ENCODE results near the gene UGP2.
"Not testable (repeated sequence)": the region's sequence is repeated elsewhere in the genome, so short reads cannot be mapped to it uniquely, and the experiment has no call there.

Gene UGP2

DNA sequence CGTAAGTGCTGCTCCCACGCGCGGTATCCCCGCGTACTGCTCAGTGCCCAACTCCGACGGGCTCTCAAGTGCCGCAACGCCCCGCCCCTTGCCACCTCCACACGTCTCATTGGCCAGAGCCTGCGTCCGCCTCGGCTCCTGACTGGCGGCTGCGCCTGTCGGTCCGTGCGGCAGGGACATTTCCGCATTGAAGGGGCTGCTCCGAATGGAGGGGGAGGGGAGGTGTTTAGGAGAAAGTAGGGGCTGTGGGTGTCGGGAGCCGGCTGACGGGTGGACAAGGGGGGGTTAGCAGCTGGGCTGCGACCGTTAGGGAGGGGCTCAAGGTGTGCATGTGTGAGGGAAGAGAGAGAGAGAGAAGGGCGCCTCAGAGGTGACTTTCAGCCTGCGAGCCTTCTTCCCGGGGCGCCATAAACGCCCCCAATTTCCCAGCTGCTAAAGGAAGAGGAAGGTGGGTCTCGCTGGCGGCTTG is 877 bp upstream of the UGP2 start:
- peak; percentile 99 for DNase-seq

DNA sequence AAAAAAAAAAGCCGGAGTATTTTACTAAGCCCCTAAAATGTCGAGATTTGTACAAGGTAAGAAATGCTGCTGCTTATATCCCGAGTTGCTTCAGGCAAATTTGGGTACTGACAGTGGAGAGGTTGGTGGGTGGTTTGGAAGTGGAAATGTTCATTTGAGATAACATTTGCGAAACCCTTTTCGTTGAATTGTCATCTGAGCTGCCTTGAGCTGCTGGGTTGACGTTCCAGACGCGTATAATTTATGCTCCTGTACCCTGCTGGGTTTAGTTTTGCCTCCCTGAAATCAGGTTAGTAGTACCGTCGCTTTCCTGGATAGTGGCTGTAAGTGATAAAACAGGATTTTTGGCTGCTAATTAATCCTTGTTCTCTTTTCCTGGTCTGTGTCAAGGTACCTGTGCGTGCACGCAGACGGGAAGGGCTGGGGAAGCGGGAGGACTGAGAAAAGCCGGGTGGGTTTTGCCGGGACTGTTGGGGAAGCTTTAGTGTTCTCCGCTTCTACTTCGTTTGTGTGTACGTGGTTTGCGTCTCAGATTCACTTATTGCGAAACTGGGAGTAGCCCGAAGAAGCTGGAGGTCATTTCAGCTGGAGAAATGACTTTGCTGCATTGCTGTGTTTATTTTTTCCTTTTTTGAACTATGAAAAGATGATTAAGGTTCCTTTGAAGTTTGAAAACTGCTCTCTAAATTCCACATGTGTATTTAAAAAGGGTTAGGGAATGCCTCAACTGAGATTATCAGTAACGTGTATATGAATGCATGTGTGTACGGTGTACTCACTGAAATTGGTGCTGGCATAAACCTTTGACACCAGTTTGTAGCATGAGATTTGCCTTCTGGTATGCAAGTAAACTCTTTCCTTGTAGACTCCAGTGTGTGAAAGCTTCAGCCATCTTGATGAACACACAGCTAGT is 709 bp downstream of the UGP2 start:
- DNase-seq: peak; percentile 23 to 69 (median 56)

DNA sequence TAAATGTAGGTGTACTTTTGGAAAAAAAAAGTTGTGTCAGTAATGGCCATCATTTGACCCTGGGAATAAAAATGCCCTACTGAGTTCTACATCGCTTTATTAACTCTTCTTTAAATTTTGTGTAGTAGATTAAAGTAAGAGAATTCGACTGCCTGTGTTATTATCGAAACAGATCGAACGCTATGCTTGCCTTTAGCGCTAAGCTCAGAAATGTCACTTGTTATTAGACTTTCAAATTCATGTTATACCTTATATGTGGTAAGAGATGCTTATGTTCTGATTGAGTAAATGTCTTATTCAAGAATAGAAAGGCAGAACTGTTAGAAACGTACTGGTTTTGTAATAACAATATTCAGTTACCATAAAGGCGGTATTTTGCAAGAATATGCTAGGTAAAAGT is 1.4 kb downstream of the UGP2 start:
- no peak for DNase-seq

DNA sequence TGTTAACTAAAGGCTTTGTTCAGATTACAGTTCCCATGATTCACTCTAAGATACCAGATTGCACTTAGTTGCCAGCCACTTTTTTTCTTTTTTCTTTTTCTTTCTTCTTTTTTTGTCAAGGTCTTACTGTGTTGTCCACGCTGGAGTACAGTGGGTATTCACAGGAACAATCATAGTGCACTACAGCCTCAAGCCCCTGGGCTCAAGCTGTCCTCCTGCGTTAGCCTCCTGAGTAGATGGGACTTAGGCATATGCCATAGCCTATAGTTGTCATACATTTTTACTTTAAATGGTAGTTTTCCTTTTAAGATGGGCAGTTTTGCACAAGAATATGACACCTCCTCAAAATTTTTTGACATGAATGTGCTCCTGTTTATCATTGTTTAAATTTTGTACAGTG is 2.1 kb downstream of the UGP2 start:
- no peak for DNase-seq

DNA sequence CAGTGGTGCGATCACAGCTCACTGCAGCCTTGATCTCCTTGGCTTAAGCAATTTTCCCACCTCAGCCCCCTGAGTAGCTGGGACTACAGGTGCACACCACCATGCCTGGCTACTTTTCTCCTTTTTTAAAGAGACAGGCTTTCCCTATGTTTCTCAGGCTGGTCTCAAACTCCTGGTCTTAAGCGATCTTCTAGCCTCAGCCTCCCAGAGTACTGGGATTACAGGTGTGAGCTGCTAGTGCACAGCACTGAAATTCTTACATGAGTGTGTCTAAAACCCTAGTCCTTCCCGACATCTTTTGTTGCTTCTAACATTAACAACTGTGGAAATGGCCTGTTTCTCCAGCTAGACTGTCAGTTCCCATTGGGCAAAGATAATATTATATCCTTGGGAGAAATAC is 2.9 kb downstream of the UGP2 start:
- no peak for DNase-seq

DNA sequence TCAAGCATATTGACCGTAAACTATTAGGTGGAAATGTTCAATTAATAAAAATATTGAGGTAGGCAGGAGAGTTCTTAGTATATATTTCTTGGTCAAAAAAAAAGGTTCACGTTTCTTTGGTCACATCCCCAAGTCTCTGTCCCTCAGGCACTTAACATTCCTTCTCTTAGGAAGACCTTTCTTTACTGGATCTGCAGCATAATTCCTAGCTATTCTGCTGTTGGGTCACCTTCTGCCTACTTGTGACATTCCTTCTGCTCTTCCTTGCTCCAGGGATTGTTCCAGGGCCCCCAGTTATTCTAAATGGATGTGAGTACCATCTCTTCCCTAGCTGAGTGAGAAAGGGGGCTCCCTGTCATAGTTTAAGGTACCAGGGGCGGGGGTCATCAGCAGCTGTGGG is 4.2 kb downstream of the UGP2 start:
- no peak for DNase-seq

DNA sequence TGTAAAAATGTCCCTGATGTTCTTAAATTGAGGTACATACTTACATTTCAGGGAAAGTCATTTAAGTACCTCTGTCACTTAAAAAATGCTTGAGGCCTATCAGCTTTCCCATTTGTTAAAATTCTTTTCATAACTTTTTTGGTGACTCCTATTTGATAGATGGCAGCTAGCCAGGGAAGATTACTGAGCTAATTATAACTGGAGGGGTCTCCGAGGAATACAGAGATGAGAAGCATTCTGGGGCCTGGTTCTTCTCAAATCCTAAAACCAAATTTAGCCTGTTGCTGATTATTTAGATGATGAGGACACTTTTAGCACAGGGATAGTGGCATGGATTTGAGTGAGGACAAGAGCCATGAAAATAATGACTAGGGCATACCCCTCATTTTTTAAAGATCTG is 4.8 kb downstream of the UGP2 start:
- DNase-seq: no peak

DNA sequence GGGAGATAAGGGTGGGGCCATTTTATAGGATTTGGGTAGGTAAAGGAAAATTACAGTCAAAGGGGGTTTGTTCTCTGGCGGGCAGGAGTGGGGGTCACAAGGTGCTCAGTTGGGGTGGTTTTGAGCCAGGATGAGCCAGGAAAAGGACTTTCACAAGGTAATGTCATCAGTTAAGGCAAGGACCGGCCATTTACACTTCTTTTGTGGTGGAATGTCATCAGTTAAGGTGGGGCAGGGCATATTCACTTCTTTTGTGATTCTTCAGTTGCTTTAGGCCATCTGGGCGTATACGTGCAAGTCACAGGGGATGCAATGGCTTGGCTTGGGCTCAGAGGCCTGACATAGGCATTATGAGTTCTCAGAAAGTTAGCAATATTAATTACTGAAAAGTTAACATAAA is 5.9 kb downstream of the UGP2 start:
- DNase-seq: not testable (repeated sequence)

DNA sequence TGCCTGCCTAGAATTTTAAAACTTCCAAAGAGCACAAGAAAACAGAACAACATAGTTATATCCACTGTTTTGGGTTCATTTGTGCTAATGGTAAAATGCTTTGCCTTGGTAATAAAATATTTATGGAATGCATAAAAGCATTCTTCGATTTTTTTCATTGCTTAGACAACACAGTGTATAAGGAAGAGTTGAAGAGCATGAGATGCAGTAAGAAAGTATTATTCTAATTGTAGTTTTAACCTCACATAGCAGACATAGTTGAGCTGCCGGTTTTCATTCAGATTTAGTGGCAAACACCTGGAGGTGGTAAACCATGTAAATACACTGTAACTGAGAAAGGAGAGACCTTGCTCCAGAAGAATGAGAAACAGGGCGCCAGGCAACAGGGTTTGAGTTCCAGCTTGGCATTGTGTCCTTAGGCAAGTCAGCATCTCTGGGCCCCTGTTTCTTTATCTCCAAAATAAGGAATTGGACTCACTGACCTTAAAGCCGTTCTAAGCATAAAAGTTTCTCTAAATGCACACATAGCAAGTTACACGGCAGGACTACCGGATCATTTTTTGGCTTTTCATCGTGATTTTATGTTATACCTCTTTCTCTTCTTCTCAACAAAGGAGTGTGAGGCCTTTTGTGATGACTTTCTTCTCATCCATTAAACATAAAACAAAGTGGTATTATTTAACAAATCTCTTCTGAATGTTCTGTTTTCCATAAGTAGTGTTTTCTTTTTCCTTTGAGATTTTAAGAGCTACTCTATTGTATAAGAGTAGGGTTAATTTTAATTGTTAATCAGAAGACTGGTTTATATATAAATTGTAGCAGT is 7.9 kb downstream of the UGP2 start:
- no peak for DNase-seq

DNA sequence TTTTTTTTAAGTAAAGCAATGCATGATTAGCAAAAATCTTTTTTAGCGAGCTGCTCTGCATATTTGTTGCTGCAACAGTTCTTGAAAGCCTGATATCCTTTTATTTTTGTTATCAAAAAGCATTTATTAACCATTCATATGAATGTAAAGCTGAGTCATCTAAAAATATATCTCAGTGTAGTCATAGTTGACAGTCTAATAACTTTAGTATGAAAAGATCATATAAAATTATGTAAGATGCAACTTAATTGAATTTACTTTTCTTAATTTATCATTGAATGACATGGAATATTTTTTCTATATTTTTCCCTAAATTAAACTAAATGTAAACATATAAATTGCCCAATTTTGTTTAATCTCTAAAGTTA is 8.5 kb downstream of the UGP2 start:
- DNase-seq: no peak

DNA sequence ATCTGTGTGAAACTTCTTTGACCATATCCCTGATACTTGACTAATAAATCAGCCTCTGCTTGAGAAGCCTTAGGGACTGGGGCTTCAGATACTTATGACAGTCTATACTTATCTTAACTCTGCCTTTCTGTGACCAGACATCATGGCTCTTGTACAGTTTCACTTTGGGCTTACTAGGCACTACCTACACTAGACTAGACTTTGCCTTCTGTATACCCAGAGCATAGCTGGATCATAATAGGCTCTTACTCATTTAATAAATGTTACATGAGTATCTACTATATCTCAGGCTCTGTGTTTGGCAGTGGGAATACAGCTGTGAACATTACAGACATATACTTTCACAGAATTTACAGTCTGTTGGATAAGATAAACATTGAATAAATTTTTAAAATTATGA is 9.0 kb downstream of the UGP2 start:
- no peak for DNase-seq

DNA sequence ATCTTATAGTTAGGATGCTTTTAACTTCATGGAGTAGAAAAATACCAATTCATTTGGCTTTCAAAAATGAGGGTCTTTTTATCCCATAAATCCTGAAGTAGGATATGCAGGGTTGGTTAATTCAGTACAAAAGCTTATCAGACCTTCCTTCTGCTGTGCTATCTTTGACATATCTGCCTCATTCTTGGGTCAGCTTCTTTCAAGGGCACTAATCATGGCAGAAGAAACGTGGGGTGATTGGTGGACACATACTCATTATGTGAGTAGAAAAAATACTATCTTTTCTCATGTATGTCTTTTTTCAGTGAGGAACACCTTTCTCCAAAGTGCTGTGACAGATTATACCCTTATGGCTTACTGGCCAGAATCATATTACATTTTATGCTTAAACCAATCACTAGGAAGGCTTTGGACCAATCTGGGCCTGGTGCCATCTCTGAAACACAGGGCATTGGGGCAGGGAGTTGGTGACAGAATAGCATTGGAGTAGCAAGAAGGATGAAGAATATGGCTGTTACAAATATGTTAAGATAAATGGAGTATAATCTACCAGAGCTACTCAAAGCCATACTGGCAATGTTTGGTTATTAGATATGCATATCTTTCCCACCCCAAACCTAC is 10.1 kb downstream of the UGP2 start:
- DNase-seq: no peak

DNA sequence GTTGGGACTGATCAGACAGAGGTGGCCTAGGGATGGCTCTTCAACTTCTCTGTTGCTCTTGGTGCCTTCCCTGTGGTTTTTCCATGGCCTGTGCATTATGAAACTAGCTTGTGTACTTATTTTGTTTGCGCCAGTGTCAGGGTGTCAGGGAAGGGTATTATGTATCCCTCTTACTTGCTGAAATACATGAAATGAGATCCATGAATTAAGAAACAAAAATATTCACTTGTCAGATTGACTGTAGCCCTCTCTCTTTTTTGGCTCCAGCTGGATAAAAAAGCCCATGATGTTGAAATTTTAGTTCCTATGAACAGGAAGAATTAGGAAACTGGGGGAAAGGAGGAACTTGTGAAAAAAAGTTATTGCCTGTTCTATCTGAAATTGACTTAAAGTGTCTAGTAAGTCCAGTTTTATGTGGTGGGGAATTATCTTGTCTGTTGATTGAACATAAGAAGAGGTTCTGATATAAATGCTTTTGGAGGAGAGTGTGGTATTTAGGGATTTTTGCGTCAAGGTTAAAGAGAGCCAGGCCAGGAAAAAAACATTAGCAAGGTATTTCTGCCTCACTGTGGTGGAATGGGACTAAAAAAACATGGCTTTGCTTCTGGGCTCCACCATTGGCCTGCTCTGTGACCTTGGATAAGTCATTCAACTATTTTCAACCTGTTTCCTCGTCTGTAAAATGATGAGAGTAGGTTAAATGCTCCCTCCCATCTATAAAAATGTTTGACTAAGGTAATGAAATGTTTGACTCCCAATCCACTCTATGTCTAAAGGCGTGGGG is 12.0 kb downstream of the UGP2 start:
- peak; percentile 31 to 70 (median 54) for DNase-seq

DNA sequence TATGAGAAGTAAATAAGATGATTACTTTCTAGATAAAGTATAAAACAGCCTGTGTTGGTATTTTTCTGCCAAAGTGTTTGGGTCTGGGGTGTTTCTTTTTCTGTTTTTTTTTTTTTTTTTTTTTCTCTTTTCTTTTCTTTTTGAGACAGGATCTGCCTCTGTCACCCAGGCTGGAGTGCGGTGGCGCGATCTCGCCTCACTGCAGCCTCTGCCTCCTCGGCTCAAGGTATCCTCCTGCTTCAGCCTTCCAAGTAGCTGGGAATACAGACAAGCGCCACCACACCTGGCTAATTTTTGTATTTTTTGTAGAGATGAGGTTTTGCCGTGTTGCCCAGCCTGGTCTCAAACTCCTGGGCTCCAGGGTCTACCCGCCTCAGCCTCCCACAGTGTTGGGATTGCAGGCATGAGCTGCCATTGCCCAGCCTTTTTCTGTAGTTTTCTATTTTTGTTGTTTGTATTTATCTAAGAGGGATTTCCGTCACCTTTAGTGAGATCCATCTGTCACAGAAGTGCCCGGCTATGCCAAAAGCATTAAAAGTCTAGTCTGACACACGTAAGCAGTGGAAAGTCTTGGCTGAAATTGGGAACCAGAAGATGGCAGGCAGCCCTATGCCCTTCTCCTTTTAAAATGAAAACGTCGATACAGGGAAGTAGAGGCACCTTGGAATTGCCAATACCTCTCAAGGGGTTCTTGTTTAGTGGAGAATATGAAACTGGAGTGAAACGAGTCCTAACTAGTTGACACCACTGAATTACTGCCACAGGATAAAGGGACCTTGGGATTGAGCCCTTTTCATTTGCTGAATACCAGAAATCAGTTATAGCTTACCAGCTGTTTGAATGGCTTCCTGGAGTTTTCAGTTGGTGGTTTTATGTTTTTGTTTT is 14.0 kb downstream of the UGP2 start:
- DNase-seq: peak in 1 of 4 experiments; percentile 2

DNA sequence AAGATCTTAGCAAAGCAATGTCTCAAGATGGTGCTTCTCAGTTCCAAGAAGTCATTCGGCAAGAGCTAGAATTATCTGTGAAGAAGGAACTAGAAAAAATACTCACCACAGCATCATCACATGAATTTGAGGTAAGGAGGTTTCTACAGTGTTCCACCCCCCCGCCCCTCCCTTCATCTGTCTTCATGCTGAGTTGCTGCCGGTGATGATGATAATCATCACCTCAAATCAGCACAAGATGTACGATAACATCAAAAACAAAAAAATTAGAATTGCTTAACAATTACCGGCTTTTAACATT is 14.6 kb downstream of the UGP2 start:
- peak; percentile 14 to 62 (median 42) for DNase-seq

DNA sequence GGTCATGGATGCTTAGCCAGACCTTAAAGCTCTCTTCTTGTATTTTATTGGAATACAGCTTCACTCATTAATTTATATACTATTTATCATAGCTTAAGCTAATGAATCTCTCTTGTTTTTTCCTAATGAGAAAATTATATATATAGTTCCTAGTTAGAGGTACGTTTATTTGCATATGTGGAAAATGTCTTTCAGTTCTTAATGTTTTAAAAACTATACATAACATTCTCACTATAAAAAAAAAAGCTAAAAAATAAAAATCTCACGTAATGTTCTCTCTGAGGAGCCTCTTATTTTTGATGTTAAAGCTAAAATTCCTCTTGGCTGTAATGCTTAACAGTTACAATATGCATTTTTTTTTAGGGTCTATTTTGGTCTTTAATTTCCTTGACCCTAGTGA is 16.6 kb downstream of the UGP2 start:
- DNase-seq: no peak

DNA sequence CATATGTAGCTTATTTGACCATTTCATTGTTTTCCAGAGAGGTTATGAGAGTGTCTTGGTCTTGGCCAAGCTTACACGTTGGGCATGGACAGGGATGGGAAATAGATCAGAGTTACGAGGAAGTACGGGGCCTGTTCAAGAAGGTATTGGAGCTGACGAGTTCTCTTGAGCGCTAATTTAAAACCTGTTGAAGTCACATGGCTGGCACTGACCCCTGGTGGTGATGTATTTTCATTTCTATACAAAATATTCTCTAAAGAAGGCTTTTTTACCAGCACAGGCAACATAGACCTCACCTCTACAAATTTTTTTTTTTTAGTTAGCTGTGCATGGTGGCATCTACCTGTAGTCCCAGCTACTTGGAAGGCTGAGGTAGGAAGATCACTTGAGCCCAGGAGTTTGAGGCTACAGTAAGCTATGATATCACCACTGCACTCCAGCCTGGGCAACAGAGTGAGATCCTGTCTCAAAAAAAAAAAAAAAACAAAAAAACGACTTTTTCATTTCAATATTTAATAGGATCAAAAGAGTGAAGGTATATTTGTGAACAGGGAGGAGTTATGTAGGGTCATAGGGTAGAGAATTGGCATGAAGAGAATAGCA is 19.6 kb downstream of the UGP2 start:
- peak; percentile 73 to 80 (median 74) for DNase-seq

DNA sequence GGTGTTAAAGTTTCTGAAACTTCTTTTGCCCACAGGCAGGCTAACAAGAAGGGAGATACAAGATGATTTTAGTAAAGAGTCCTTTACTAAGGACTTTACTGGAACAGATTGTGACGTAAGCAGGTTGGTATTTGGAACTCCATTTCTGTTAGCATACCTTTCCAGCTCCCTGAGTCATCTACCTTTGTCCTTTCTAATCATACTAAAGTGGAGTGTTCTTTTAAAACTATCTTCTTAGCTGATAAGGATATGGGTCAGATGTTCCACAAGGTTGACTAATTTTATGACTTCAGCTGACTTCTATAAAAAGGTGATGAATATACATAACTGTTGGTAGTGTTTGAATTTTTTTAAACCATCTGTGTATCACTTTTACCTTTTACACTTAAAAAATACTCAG is 21.1 kb downstream of the UGP2 start:
- no peak for DNase-seq

DNA sequence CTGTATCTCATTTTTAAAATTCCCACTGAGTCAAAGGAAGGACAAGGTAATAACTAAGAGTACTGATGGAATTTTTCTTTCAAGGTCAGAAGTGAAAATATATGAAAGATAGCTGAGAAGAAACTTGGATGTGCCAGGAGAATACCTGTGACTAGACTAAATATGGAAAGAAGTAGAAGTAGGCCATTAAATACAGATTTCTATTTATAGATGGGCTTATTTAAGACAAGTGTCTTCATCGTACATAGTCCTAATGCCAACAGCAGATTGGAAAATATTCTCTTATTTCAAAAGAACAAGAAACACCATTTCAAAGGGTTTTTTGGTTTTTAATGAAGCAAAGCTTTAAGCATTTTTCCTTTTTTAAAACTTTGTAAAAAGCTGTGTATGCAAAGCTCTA is 22.0 kb downstream of the UGP2 start:
- DNase-seq: no peak

DNA sequence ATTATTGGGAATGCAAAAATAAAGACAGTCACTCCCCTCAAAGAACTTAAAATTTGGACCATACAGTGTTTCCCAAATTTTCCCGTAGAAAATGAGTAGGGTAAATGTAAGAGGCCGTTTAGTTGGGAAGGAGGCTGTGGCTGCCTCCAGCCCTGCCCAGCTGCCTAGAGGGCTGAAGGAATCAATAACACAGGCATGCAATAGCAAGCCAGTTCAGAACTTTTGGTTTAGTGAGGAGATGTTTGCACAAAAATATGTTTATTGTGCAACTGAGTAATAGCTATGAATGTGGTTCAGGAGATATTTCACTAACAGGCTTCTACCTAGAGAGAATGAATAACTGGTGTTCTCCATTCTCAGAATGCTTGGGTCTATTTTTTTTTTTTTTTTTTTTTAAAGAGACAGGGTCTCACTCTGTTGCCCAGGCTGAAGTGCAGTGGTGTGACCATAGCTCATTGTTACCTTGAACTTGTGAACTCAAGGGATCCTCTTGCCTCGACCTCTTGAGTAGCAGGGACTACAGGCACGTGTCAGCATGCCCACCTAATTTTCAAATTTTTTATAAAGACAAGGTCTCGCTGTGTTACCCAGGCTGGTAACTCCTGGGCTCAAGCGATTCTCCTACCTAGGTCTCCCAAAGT is 23.6 kb downstream of the UGP2 start:
- no peak for DNase-seq
